Esophagus squamous epithelium (tissue), 5 donors: ENCODE results near the gene PKN3. TPM values are rescaled to one million over a fixed set of nuclear protein-coding genes. Genes with fewer than 3 reads are reported as not detected.

ENCODE experiments used
- DNase-seq: peaks from one replicate; lab custom pipeline; 2025; lab: John Stamatoyannopoulos, UW
- H3K27ac ChIP-seq, 4 donors: fragments of 200-600 bp; sonication (generic); one replicate each; pipeline ENCODE4 v1.5.1; 2016 to 2019; ENCODE audit warnings: mild to moderate bottlenecking in 1 of 4
- H3K27me3 ChIP-seq, 4 donors: fragments of 200-600 bp; sonication (generic); 1 replicate in 3 of 4; 2 replicates in 1 of 4; pipeline versions ENCODE4 v1.5.1 to v1.6.0; 2017 to 2021; ENCODE audit warnings: antibody characterized with exemption in 1 of 4
- H3K36me3 ChIP-seq, 3 donors: fragments of 200-600 bp; sonication (generic); one replicate each; pipeline ENCODE4 v1.5.1; 2016 to 2019
- H3K4me1 ChIP-seq, 3 donors: fragments of 200-600 bp; sonication (generic); one replicate each; pipeline ENCODE4 v1.5.1; 2017 to 2019
- H3K4me3 ChIP-seq, 4 donors: fragments of 200-600 bp; sonication (generic); 1 replicate in 3 of 4; 2 replicates in 1 of 4; pipeline ENCODE4 v1.5.1; 2016 to 2019; ENCODE audit warnings: mild to moderate bottlenecking in 2 of 4, moderate library complexity in 1 of 4
- H3K9me3 ChIP-seq, 3 donors: fragments of 200-600 bp; sonication (generic); one replicate each; pipeline ENCODE4 v1.5.1; 2016 to 2019
- CTCF ChIP-seq, 6 experiments: fragments of 450-650 bp in 4 of 6; fragments of 200-600 bp in 2 of 6; sonication (generic) in 2 of 6; IDR thresholded peaks; one replicate each; pipeline ENCODE4 v1.5.1; 2016 to 2019; ENCODE audit warnings: antibody characterized with exemption in 6 of 6, mild to moderate bottlenecking in 4 of 6, moderate library complexity in 4 of 6
- POLR2A ChIP-seq, 4 donors: fragments of 450-650 bp; IDR thresholded peaks; one replicate each; pipeline ENCODE4 v1.6.1; 2017; ENCODE audit warnings: antibody characterized with exemption in 4 of 4, mild to moderate bottlenecking in 4 of 4, moderate library complexity in 3 of 4
- WGBS, 2 donors: methylation state at CpG; one replicate each; pipeline ENCODE4 v1.1.5; 2018; 5-methylcytosine and 5-hydroxymethylcytosine counted together
- intact Hi-C: fragments of 100-400 bp; cut with DNase I; formaldehyde crosslinking; loops from one replicate; pipeline ENCODE4 v1.15.0; 2022
- total RNA-seq, 4 donors: library from RNA; depleted of rRNA; stranded (reverse); fragments of >200 nt; gene quantifications; one replicate each; pipeline ENCODE4 v1.1.0, GENCODE V29; 2016
- donor health status: DM: yes; HTN: yes; CAD: no.

PKN3 gene
- total RNA-seq, 4 donors from 2014 or later, result 2.3 to 6.2 (median 3.2) TPM

GRCh38 chr9:128713941-128714573, 11.8 kb downstream of the PKN3 start:
- H3K27me3 ChIP-seq, result no peaks in the 10 kb centered on the region
- H3K4me3 ChIP-seq, result no peak overlapping the region
- 83 to 84% methylated on average over 3 to 8 of the region's 19 CpGs for WGBS, 2 donors
- H3K9me3 ChIP-seq, result no peaks in the 10 kb centered on the region
- no peak overlapping the region for H3K27ac ChIP-seq
- no peak for DNase-seq
- TF ChIP-seq CTCF (IDR thresholded peaks at IDR 0.05), result no peak
- no peak for TF ChIP-seq POLR2A (IDR thresholded peaks at IDR 0.05)
- H3K4me1 ChIP-seq, result no peaks in the 10 kb centered on the region
- intact Hi-C loops, result no loop called here
- peaks cover 0 to 24% (median 0%) of the 10 kb centered on the region in 3 donors for H3K36me3 ChIP-seq

GRCh38 chr9:128714586-128715435, 12.5 kb downstream of the PKN3 start:
- no peaks in the 10 kb centered on the region for H3K27me3 ChIP-seq
- WGBS, 2 donors, result 84 to 85% methylated on average over 11 to 17 of the region's 24 CpGs
- H3K4me1 ChIP-seq, result peaks cover 0 to 5% (median 0%) of the 10 kb centered on the region in 3 donors
- H3K27ac ChIP-seq, result no peak overlapping the region
- no peak for DNase-seq
- H3K9me3 ChIP-seq, result no peaks in the 10 kb centered on the region
- intact Hi-C loops, result no loop called here
- no peak overlapping the region for H3K4me3 ChIP-seq
- TF ChIP-seq CTCF (IDR thresholded peaks at IDR 0.05) (no peak), POLR2A (IDR thresholded peaks at IDR 0.05) (no peak)
- peaks cover 0 to 26% (median 0%) of the 10 kb centered on the region in 3 donors for H3K36me3 ChIP-seq

GRCh38 chr9:128715436-128715750, 13.1 kb downstream of the PKN3 start:
- H3K27ac ChIP-seq, result no peak overlapping the region
- peaks cover 0 to 8% (median 0%) of the 10 kb centered on the region in 3 donors for H3K4me1 ChIP-seq
- intact Hi-C loops, result no loop called here
- 20 to 93% methylated on average over 1 to 2 of the region's 6 CpGs for WGBS, 2 donors
- no peak for DNase-seq
- H3K9me3 ChIP-seq, result no peaks in the 10 kb centered on the region
- no peaks in the 10 kb centered on the region for H3K27me3 ChIP-seq
- H3K4me3 ChIP-seq, result no peak overlapping the region
- peaks cover 0 to 32% (median 0%) of the 10 kb centered on the region in 3 donors for H3K36me3 ChIP-seq
- TF ChIP-seq POLR2A (IDR thresholded peaks at IDR 0.05), result no peak
- no peak for TF ChIP-seq CTCF (IDR thresholded peaks at IDR 0.05)

- no peak for DNase-seq
- Histone ChIP-seq H3K27me3 (no peaks in the 10 kb centered on the region), H3K36me3 (peaks cover 0 to 45% (median 5%) of the 10 kb centered on the region in 3 donors), H3K4me3 (no peak overlapping the region), H3K27ac (no peak overlapping the region), H3K4me1 (peaks cover 0 to 8% (median 0%) of the 10 kb centered on the region in 3 donors), H3K9me3 (no peaks in the 10 kb centered on the region)
- WGBS, 2 donors, result 76 to 88% methylated on average over 5 to 7 of the region's 7 CpGs
- intact Hi-C loops, result no loop called here
- TF ChIP-seq CTCF (IDR thresholded peaks at IDR 0.05) (no peak), POLR2A (IDR thresholded peaks at IDR 0.05) (no peak)
These were observed 14.4 kb downstream of the PKN3 start for GRCh38 chr9:128716581-128717254.
